ENCODE data around the gene PNKD.

Gene PNKD

GRCh38 chr2:218269900-218270720 lies at the start of gene PNKD, which contains the start of gene AAMP:
TSS of gene PNKD (plus strand) at chr2:218270519. CDS start at chr2:218270536, 17 bp downstream.
TSS of gene AAMP (minus strand) at chr2:218270137. CDS start at chr2:218270086, 51 bp downstream.
- DNase-seq, result peak; percentile 97

- peak; percentile 20 for DNase-seq
Measured at GRCh38 chr2:218221000-218221399, 49.3 kb upstream of the PNKD start.

- no peak for DNase-seq
Measured at GRCh38 chr2:218223046-218223445, 47.3 kb upstream of the PNKD start.

GRCh38 chr2:218224186-218224585 lies 46.1 kb upstream of the PNKD start:
- DNase-seq, result no peak

GRCh38 chr2:218226903-218227302 lies 43.4 kb upstream of the PNKD start:
- DNase-seq, result no peak

- no peak for DNase-seq
Measured at GRCh38 chr2:218228366-218229090, 41.8 kb upstream of the PNKD start.

GRCh38 chr2:218229239-218229638 lies 41.1 kb upstream of the PNKD start:
- DNase-seq, result peak; percentile 64

GRCh38 chr2:218229851-218230250 lies 40.5 kb upstream of the PNKD start:
- DNase-seq, result peak; percentile 62

GRCh38 chr2:218230882-218231281 lies 39.4 kb upstream of the PNKD start:
- peak; percentile 25 for DNase-seq

GRCh38 chr2:218233543-218233942 lies 36.8 kb upstream of the PNKD start:
- no peak for DNase-seq

GRCh38 chr2:218234521-218234920 lies 35.8 kb upstream of the PNKD start:
- no peak for DNase-seq

- no peak for DNase-seq
Measured at GRCh38 chr2:218235017-218235416, 35.3 kb upstream of the PNKD start.

GRCh38 chr2:218236829-218237228 lies 33.5 kb upstream of the PNKD start:
- no peak for DNase-seq

GRCh38 chr2:218238887-218239286 lies 31.4 kb upstream of the PNKD start:
- no peak for DNase-seq

GRCh38 chr2:218244204-218244603 lies 26.1 kb upstream of the PNKD start:
- no peak for DNase-seq

- no peak for DNase-seq
Measured at GRCh38 chr2:218244665-218245064, 25.7 kb upstream of the PNKD start.

- no peak for DNase-seq
Measured at GRCh38 chr2:218245214-218245613, 25.1 kb upstream of the PNKD start.

- DNase-seq, result no peak
Measured at GRCh38 chr2:218249691-218250090, 20.6 kb upstream of the PNKD start.

- no peak for DNase-seq
Measured at GRCh38 chr2:218252509-218253231, 17.6 kb upstream of the PNKD start.

GRCh38 chr2:218253232-218253625 lies 17.1 kb upstream of the PNKD start:
- DNase-seq, result no peak

- DNase-seq, result no peak
Measured at GRCh38 chr2:218255446-218255845, 14.9 kb upstream of the PNKD start.

GRCh38 chr2:218256612-218257350 lies 13.5 kb upstream of the PNKD start:
- DNase-seq, result no peak
